ENCODE data around the gene MRLN. TPM values are rescaled to one million over a fixed set of nuclear protein-coding genes. Genes with fewer than 3 reads are reported as not detected.

The MRLN gene
- total RNA-seq, 2 donors from 2014 or later: not detected

GRCh38 chr10:59711871-59712494, 41.3 kb downstream of the MRLN start:
- no peaks in the 10 kb centered on the region for H3K9me3 ChIP-seq
- H3K36me3 ChIP-seq: no peaks in the 10 kb centered on the region
- no peaks in the 10 kb centered on the region for H3K4me1 ChIP-seq
- no peaks in the 10 kb centered on the region for H3K27me3 ChIP-seq
- TF ChIP-seq CTCF (IDR thresholded peaks at IDR 0.05): no peak
- no peak for DNase-seq
- no peak overlapping the region for H3K27ac ChIP-seq
- H3K9ac ChIP-seq (ENCODE audit: low read depth in 2 of 2, low read length in 2 of 2): no peak overlapping the region
- intact Hi-C loops (cut with DNase I): no loop called here
- H3K4me3 ChIP-seq: no peak overlapping the region

GRCh38 chr10:59709395-59710125, 43.7 kb downstream of the MRLN start, which contains the start of gene SLC16A9:
TSS of gene SLC16A9 (minus strand) at chr10:59709850. CDS start at chr10:59684291, 25,559 bp downstream.
- no peaks in the 10 kb centered on the region for H3K4me1 ChIP-seq
- no peak for TF ChIP-seq CTCF (IDR thresholded peaks at IDR 0.05)
- intact Hi-C loops (cut with DNase I): no loop called here
- peak; percentile 86 for DNase-seq
- peak within 1 kb of the TSS; percentile 23 for H3K27ac ChIP-seq
- no peaks in the 10 kb centered on the region for H3K9me3 ChIP-seq
- H3K9ac ChIP-seq (ENCODE audit: low read depth in 2 of 2, low read length in 2 of 2): peak within 1 kb of the TSS; percentile 77 to 78
- no peaks in the 10 kb centered on the region for H3K27me3 ChIP-seq
- no peaks in the 10 kb centered on the region for H3K36me3 ChIP-seq
- H3K4me3 ChIP-seq: peak within 1 kb of the TSS; percentile 63

GRCh38 chr10:59708816-59709394, 44.4 kb downstream of the MRLN start:
- TF ChIP-seq CTCF (IDR thresholded peaks at IDR 0.05): no peak
- intact Hi-C loops (cut with DNase I): no loop called here

GRCh38 chr10:59706851-59707797, 46.1 kb downstream of the MRLN start:
- no peak overlapping the region for H3K9ac ChIP-seq (ENCODE audit: low read depth in 2 of 2, low read length in 2 of 2)
- H3K4me3 ChIP-seq: no peak overlapping the region
- H3K27me3 ChIP-seq: no peaks in the 10 kb centered on the region
- intact Hi-C loops (cut with DNase I): no loop called here
- H3K27ac ChIP-seq: no peak overlapping the region
- no peaks in the 10 kb centered on the region for H3K4me1 ChIP-seq
- no peaks in the 10 kb centered on the region for H3K36me3 ChIP-seq
- no peak for TF ChIP-seq CTCF (IDR thresholded peaks at IDR 0.05)
- H3K9me3 ChIP-seq: no peaks in the 10 kb centered on the region
- DNase-seq: no peak

More at GRCh38 chr10:59708816-59709394, 44.4 kb downstream of the MRLN start:
- Histone ChIP-seq H3K36me3 (no peaks in the 10 kb centered on the region), H3K4me3 (peak overlapping the region; percentile 63), H3K9me3 (no peaks in the 10 kb centered on the region), H3K9ac (ENCODE audit: low read depth in 2 of 2, low read length in 2 of 2) (peak overlapping the region; percentile 77 to 78), H3K27ac (peak overlapping the region; percentile 23), H3K27me3 (no peaks in the 10 kb centered on the region), H3K4me1 (no peaks in the 10 kb centered on the region)
- DNase-seq: peak; percentile 70

GRCh38 chr10:59705931-59706330, 47.3 kb downstream of the MRLN start:
- no peak for TF ChIP-seq CTCF (IDR thresholded peaks at IDR 0.05)
- intact Hi-C loops (cut with DNase I): no loop called here
- H3K27me3 ChIP-seq: no peaks in the 10 kb centered on the region
- DNase-seq: no peak
- H3K4me1 ChIP-seq: no peaks in the 10 kb centered on the region
- H3K9me3 ChIP-seq: no peaks in the 10 kb centered on the region
- no peaks in the 10 kb centered on the region for H3K36me3 ChIP-seq
- no peak overlapping the region for H3K4me3 ChIP-seq
- H3K27ac ChIP-seq: no peak overlapping the region
- no peak overlapping the region for H3K9ac ChIP-seq (ENCODE audit: low read depth in 2 of 2, low read length in 2 of 2)
